ENCODE measurements around the gene PLEKHN1.

DNA sequence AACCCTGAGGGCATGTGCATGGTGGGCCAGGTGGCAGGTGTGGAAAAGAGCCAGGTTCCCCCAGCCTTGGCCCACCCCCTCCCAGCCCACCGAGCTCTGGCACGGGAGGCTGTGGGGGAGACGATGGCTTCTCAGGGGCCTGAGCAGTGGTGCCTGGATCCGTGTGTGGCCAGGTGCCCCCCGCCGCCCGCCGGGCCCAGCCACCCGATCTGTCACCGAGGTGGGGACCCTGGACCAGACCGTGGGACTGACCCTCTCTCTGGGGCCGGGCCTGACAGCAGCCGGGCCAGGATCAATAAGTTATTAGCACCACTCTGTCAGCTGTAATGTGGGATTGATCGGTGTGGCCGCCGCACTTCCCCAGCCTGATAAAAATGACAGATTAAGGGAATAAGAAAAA lies 28.8 kb upstream of the PLEKHN1 start:
- TF ChIP-seq POLR2A (IDR thresholded peaks at IDR 0.05; ENCODE audit: low read depth) (no peak), EP300 (IDR thresholded peaks at IDR 0.05) (no peak), POLR2AphosphoS5 (IDR thresholded peaks at IDR 0.05) (no peak)
- TF ChIP-seq, protein P1, sequence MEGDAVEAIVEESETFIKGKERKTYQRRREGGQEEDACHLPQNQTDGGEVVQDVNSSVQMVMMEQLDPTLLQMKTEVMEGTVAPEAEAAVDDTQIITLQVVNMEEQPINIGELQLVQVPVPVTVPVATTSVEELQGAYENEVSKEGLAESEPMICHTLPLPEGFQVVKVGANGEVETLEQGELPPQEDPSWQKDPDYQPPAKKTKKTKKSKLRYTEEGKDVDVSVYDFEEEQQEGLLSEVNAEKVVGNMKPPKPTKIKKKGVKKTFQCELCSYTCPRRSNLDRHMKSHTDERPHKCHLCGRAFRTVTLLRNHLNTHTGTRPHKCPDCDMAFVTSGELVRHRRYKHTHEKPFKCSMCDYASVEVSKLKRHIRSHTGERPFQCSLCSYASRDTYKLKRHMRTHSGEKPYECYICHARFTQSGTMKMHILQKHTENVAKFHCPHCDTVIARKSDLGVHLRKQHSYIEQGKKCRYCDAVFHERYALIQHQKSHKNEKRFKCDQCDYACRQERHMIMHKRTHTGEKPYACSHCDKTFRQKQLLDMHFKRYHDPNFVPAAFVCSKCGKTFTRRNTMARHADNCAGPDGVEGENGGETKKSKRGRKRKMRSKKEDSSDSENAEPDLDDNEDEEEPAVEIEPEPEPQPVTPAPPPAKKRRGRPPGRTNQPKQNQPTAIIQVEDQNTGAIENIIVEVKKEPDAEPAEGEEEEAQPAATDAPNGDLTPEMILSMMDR (IDR thresholded peaks at IDR 0.05) = no peak
